NCI-H1048 (cell line): ENCODE measurements around the gene DGKZ.

Experiments used
- DNase-seq: peaks from one replicate; lab custom pipeline; 2025; lab: John Stamatoyannopoulos, UW

DGKZ gene

GRCh38 chr11:46327829-46328228 lies 19.4 kb upstream of the DGKZ start:
- DNase-seq, result no peak

- DNase-seq, result no peak
Measured at GRCh38 chr11:46330154-46330553, 17.1 kb upstream of the DGKZ start.

- DNase-seq, result no peak
Measured at GRCh38 chr11:46330563-46331281, 16.5 kb upstream of the DGKZ start.

- no peak for DNase-seq
Measured at GRCh38 chr11:46331282-46331984, 15.8 kb upstream of the DGKZ start.

GRCh38 chr11:46332093-46332567 lies 15.1 kb upstream of the DGKZ start:
- no peak for DNase-seq

- no peak for DNase-seq
Measured at GRCh38 chr11:46332568-46333393, 14.5 kb upstream of the DGKZ start.

GRCh38 chr11:46333394-46333947 lies 13.8 kb upstream of the DGKZ start:
- no peak for DNase-seq

GRCh38 chr11:46334211-46334610 lies 13.1 kb upstream of the DGKZ start:
- DNase-seq, result no peak

- no peak for DNase-seq
Measured at GRCh38 chr11:46335271-46335670, 12.0 kb upstream of the DGKZ start.

GRCh38 chr11:46335890-46336562 lies 11.2 kb upstream of the DGKZ start:
- no peak for DNase-seq

GRCh38 chr11:46336563-46337180 lies 10.6 kb upstream of the DGKZ start:
- DNase-seq, result no peak

- DNase-seq, result no peak
Measured at GRCh38 chr11:46337626-46338345, 9.5 kb upstream of the DGKZ start.

- no peak for DNase-seq
Measured at GRCh38 chr11:46338636-46338987, 8.7 kb upstream of the DGKZ start.

GRCh38 chr11:46338988-46339666 lies 8.1 kb upstream of the DGKZ start:
- no peak for DNase-seq

- no peak for DNase-seq
Measured at GRCh38 chr11:46339816-46340215, 7.4 kb upstream of the DGKZ start.

- no peak for DNase-seq
Measured at GRCh38 chr11:46341454-46341853, 5.8 kb upstream of the DGKZ start.

GRCh38 chr11:46342239-46342638 lies 5.0 kb upstream of the DGKZ start:
- DNase-seq, result no peak

GRCh38 chr11:46343520-46343919 lies 3.7 kb upstream of the DGKZ start:
- DNase-seq, result no peak

- DNase-seq, result no peak
Measured at GRCh38 chr11:46345131-46345597, 2.1 kb upstream of the DGKZ start.

- DNase-seq, result no peak
Measured at GRCh38 chr11:46345881-46346484, 1.3 kb upstream of the DGKZ start.
